ENCODE results near the gene PRKAR1A.

DNA sequence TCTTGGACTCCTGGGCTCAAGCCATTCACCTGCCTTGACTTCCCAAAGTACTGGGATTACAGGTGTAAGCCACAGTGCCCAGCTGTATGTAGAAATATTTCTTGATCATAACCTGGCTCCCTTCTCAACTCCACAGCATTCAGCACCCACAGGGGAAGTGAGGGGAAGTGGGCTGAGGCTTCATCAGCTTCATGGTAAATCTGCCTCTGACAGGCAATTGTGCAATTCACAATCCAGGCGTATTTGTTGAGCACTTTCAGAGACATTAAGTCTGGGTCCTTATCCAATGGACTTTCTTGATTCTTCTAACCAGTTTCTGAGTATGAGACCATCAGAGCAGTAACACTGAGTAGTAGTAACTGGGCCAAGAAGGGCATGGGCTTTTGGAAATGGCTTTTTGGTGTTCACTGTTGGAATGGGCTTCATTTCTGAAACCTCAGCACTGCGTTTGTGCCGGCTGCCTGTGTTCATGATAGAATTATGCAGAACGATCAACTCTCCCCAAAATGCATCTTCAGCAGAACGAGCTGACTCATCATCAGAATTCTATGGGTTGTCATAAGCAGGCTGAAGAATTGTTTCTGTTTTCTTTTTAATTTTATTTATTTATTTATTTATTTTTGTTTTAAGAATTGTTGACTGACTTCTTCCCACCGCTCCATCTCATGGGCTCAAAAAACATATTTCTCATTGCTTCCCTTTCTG, 60.1 kb downstream of the PRKAR1A start:
- TF ChIP-seq POLR2AphosphoS5 (IDR thresholded peaks at IDR 0.05; ENCODE audit: borderline replicate concordance, low read depth, low read length): no peak
- TF ChIP-seq EZH2 (IDR thresholded peaks at IDR 0.05): no peak
- no peak for TF ChIP-seq FOXP2 (optimal IDR thresholded peaks at IDR 0.05; ENCODE audit: control extremely low read depth, extremely low read length, insufficient read depth)

Measured in SK-N-MC (cell line).